Inferior parietal cortex (tissue), 1 donor: Measurements from ENCODE around the gene PLPP2.
A peak's percentile ranks its signal among the peaks of the same experiment; 100 is the strongest.

Source experiments
- DNase-seq: peaks from one replicate; pipeline ENCODE4 v3.0.0-alpha.2; 2016; ENCODE audit errors: extremely low spot score

Gene PLPP2

DNA sequence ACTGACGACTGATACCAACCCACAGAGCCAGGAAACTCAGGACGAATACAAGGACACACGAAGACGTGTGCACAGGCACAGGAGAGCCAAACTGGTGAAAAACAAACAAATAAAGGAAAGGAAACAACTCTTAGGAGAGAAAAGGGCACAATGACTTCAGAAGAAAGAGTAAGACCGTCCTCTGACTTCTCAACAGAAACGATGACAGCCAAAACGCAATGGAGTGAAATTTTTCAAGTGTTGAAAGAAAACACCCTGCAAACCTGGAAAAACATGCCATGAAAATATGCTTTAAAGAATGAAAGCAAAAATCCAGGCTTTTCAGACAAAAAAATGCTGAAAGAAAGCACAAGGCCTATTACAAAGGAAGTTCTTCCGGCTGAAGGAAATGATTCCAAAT lies 24.6 kb upstream of the PLPP2 start:
- no peak for DNase-seq

DNA sequence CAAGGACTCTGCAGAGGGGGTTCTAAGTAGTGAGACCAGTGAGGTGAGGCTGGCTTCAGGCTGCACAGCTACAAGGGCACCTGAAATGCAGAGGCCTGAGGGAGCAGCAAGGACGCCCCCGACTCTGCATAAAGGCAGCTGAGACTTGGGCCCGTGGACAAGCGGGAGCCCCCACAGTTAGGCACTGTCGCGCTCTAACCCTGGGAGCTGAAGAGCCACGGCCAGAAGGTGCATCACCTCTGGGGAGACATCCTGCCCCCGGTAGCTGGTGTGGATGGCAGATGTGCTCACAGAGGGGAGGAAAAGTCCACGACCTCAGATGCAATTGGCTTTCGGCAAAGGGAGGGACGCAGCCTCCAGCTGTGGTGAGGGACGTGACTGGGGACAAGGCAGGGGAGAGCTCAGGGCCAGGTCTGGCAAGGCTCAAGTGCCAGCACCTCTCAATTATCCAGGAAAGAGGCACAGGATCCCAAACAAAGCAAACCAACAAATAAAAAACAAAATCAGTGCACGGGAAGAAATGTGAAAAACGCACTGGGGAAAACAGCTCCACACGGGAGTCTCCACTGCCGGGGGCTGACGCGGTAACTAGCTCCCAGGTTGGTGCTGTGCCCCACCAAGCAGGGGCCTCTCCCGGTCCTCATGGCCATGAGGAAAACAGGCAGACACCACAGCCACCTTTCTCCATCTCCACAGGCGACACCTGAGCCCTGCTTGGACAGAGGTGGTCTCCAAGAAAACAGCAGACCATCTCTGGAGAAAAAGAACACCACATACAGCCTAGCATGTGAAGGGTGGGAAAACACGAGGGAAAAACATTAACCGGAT lies 23.0 kb upstream of the PLPP2 start:
- DNase-seq = no peak

DNA sequence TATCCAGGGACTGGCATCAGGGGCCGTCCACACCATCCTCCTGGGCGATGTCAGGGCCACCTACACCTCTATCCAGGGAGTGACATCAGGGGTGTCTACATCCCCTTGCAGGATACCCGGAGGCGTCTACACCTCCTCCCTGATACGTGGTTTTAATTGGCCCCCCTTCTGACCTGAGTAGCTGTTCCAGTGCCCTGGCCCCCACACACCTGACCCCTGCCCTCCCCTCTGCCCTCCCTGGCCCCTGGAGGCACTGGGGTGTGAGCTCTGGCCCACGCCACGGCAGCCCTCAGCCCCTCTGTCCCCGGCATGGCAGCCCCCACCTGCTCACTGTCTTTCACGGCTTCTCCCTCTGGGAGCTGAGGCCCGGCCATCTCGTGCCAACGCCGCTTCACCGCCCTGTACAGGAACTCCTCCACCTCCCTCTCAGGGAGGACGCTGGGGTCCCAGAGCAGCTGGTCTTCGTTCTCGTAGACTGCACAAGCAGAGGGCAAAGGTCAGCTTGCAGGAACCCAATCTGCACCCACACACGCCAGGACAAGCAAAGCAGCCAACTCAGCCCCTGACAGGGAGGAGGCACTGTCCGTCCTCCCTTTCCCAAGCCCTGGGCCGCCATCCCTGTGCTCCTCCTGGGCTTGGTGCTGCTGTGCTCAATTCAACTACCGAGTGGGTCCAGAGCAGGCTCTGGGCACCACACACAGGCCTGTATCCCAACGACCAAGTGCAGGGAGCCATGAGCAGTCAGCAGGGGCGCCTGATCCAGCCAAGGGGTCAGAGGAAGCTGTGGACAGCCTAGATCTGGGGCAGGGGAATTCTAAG lies 22.2 kb upstream of the PLPP2 start:
- no peak for DNase-seq

DNA sequence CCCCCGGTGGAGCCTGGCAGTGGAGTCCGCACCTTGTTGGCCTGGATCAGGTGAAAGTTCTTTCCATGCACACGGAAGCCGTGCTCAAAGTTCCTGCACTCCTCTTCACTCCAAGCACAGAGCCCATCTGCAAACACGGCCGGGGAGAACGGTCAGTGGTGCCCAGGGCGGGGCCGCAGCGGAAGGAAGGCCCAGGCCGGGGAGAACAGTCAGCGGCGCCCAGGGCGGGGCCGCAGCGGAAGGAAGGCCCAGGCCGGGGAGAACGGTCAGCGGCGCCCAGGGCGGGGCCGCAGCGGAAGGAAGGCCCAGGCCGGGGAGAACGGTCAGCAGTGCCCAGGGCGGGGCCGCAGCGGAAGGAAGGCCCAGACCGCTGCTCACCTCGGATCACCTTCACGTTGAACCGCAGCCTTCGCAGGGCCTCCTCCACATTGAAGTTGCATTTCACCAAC lies 20.6 kb upstream of the PLPP2 start:
- DNase-seq = no peak

DNA sequence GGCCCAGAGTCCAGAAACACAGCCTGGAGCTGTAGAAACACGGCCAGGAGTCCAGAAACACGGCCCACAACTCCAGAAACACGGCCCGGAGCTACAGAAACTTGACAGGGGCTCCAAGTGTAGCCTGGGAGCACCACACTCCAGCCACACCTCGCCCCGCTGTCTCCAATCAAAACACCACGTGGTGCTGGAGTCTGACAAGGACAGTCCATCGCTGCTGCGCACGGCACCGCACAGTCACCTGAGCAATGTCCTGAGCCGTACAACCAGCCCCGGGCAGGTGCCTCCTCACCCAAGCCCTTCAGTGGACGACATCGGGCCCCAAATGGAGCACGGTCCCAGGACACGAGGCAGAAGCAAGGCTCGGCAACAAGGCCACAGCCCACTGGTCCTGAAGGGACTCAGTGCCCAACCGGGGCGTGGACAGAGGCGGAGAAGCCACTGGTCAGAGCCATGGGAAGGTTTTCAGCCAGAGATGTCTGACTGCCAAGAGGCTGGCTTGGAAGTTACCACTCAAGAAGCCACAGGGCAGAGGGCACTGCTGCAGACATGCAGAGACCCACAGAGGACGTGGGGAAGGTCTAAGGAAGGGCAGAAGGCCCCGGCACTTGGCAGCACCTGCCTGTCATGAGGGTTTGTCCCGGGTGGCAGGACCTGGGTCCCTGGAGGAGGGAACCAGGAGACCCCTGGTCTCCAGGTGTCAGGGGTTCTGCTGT lies 19.7 kb upstream of the PLPP2 start:
- no peak for DNase-seq

DNA sequence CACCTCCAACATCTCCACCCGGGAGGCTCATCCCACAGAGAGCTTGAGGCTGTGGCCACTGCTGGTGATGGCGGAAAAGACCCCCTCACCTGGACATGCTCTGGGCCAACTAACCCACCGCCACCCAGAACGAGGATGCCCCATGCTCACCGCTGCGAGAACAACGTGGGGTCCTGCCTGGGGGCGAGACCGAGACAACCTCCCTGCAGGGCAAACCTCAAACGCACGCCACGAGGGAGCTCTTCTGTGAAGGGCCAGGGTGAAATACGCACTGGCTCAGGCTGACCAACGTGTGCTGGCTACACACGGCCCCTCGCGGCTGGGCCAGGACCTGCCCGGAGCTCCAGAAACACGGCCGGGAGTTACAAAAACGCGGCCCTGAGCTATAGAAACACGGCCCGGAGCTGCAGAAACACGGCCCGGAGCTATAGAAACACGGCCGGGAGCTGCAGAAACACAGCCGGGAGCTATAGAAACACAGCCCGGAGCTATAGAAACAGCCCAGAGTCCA lies 19.0 kb upstream of the PLPP2 start:
- no peak for DNase-seq

DNA sequence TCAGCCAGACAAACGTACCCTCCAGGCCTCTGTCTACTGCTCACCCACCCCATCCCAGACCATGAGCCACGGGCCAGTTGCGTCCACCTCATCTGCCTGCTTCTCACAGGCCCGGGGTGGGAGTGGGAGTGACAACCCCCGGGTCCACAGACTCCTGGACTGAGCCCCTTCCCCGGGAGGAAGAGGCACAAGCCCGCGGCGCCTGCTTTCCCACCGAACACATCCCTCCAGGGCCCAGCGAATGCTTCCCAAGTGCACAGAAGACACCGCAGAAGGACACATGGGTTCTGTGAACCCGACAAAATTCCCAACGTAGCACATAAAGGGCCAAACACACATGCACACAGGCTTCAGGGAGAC lies 18.0 kb upstream of the PLPP2 start:
- no peak for DNase-seq

DNA sequence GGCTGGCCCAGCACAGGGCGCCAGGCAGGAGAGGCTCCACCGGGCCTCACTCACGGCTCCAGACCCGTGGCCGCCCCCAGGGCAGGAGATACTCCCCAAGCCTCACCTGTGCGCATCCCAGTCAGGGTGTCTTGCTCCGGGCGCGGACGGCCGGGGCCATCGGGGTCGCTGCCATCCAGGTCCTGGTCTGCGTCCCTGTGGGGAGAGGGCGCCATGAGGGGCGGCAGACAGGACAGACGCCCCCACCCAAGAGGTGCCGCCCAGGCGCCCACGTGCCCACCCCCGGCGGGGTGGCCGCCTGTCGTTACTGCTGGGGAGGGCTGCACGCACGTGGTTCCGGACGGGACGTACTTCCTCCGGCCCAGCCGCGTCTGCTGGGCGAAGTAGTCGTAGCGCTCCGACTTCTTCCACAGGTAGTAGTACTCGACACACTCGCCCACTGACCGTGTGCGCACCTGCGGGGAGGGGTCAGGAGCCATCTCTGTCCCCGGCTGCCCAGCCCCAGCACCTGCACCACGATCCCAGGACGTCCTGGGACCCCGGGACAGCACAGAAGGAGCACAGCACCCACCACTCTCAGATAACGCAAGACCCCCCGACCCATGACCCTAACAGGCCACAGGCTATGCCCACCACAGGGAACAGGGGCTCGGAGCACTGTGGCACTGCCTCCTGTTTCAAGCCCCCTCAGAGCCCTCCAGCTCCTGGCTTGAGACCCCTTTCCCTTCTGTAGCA lies 17.4 kb upstream of the PLPP2 start:
- no peak for DNase-seq

DNA sequence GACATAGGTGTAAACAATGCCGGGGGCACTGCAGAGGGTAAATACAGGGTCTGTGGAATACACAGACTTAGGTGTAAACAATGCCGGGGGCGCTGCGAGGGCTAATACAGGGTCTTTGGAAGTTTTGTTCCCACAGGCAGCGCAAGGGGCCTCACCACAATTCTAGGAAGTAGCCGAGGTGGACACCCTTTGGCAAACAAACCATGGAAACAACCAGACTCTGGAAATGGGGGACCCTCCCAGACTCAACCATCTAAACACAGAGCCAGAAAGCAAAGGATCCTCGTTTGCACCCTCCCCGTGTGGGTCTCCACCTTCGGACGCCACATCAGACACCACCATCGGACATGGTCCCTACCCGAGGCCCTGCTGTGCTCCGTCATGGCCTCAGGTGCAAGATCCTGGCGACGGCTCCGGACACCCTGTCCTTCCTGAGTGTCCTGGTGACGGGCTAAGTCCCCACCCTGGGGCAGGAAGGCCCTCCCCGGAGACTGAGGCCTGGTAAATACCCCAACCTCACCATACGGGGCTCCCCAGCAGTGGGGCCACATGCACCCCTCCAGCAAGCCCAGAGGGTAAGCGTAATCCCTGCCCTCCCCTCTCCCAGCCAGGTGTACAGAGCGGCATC lies 16.7 kb upstream of the PLPP2 start:
- no peak for DNase-seq

DNA sequence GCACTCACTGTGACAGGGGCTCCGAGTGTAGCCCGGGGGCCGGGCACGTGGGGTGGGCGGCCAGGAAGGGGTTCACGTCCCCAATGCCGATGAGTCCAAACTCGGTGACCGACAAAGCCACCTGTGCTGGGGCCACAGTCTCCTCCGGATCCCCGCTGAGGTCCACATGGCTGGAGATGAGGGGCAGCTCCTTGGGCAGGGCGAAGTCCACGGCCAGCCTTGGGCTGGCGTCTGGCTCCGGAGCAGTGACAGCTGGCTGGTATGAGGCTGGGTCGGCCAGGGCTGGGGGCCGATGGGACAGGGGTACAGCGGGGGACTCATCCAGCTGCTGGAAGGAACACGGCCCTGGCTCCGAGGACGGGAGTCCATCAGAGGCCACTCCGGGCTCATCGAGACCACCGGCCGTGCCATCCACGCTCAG lies 15.9 kb upstream of the PLPP2 start:
- no peak for DNase-seq

DNA sequence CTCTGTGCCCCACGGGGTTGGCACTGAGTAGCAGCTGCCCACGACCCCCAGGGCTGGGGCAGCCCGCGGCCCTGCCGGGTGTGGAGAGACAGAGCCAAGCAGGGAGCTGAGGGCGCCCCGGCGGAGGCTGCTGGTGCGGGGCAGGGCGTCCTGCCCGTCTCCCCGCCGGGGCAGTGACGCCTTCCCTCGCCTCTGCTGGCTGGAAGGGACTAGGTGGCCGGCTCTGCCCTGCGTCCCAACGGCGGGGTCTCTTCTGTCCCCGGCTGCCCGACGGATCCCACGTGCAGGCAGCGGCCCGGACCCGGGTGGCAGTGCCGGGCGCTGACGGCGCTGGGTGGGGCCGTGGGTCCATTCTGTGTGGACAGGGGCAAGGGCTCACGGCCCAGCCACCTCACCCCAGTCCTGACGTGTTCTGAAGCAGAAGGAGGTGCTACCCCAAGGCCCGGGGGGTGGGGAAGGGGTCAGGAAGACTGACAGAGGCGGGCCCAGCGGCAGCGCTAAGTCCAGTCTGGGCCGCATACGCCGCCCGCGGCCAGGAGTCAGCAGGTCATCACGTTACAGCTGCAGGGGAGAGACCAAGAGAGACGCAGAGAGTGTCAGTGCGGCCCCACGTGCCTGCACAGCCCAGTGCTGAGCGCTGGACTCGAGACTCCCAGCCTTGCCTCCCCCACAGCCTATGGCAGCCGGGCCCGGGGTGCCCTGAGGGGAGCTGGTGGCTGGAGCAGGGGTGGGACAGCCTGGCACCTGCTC lies 15.1 kb upstream of the PLPP2 start:
- DNase-seq = no peak

DNA sequence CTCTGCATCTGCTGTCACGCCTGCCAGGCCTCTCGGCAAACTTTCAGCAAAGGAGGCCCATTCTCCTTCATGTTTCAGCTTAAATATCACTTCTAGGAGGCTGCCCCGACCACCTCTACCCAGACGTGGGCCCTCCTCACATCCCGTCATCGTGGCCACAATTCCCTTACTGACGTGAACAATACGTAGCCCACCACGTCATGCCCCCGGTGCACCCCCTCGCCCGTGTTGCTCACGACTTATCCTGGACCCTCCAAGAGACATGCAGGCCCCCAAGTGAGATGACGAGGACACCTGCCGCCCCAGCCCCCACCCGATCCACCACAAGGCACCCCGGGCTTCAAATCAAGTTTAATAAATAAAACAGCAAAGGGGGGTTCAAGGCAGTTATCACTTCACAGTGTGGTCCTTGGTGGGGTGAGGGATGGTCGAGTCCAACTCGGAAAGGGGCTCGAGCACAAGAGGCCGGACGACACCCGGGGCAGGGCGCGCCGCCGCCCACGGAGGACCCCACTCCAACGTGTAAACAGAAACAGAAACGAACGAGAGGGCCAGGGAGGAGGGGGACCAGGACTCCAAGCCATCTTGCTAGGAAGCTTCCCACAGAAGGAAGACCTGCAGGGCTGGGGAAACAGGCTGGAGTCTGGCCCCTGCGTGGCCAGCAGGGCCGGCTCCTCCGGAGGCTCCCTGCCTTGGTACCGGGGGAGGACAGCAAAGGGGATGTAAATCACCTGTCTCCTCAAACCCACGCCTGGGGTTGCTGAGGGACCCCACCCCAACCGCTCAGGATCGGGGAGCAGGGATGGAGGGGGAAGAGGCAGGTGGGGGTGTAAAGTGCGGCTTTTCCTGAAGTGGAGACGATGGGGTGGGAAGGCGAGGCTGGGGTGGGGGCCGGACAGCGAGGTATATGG lies 14.3 kb upstream of the PLPP2 start:
- DNase-seq = no peak

DNA sequence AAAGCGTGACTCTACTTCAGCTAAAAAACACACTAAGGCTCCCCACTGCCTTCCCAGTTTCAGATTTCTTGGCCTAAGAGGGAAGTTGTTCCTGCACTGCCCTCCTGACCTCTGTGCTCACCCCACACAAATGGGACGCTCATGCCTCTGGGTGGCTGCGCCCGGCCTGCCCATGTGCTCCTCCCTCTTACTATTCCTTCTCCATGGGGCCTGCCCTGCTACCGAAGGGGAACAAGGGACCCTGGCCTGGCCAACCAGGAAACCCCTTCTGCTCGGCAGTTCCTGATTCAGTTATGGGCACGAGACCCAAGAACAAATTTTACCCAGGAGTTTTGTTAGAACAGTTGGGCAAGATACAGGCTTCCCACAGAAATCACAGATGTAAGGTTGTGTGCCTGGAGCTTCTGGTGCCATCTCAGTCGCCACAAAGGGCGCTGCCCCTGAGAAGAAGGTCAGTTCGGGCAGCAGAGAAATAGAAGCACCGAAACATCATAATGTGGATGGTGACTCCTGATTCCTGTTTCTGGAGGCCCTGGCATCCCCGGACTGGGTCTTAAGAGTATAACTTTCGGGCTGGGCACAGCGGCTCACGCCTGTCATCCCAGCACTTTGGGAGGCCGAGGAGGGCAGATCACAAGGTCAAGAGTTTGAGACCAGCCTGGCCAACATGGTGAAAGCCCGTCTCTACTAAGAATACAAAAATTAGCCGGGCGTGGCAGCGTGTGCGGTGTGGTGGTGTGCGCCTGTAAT lies 5.4 kb upstream of the PLPP2 start:
- no peak for DNase-seq

DNA sequence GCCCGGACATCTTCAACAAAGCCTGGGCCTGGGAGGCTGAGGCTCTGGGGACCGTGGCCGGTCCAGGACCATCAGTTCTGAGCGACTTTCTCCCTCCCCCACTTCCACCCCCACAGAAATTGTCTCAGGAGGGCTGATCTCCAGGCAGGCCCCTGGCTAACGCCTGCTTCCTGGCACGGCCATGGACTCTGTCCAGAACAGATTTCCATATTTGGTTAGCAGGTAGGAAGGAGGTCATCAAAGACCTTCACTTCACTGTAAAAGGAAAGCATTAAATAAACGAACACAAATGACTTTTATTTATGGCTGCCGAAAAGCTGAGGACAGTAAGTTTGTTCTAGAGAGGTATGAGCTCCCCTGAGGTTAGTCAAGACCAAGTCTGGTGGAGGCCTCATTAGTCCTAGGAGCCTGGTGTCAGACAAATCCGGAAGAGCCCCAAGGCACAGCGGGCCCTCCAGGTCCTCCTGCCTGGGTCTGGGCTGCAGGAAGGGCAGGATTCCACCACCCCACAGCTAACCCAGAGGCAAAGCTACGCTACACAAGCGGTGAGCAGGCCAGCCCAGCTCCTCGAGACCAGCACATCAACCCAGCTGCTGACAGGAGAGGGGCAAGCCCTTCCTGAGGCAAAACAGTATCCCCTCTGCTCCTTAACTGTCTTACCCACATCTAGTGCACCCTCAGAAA lies 4.6 kb upstream of the PLPP2 start:
- DNase-seq = no peak

DNA sequence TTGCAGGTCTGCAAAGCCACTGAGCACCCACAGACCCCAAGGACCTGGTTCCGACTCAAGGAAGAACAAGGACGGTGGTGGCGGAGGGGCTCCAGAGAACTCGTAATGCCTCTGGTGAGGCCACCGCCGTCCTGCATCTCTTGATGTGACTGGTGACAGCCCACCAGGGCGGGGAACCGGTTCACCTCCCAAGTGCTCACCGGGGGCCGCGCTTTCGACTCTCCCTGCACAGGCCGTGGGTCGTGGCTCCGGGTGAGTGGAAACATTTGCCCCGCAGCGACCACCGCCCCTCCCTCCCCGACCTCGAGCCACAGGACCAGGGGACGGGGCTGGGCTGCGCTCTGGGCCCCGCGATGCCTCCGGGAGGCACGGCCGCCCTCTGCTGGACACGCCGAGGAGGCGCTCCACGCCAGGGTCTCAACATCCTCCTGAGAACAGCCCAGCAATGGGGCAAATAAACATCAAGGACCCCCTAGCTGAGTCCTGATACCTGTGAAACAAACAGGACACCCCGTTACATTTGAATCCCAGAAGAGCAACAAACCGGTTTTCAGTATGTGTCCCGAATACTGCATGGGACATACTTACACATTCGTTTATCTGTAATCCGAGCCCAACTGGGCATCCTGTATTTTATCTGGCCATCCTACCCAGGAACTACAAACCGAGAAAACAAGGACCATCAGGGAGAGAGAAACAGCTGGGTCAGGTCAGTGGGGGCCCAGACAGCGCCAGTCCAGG lies 3.9 kb upstream of the PLPP2 start:
- DNase-seq = peak; percentile 22

DNA sequence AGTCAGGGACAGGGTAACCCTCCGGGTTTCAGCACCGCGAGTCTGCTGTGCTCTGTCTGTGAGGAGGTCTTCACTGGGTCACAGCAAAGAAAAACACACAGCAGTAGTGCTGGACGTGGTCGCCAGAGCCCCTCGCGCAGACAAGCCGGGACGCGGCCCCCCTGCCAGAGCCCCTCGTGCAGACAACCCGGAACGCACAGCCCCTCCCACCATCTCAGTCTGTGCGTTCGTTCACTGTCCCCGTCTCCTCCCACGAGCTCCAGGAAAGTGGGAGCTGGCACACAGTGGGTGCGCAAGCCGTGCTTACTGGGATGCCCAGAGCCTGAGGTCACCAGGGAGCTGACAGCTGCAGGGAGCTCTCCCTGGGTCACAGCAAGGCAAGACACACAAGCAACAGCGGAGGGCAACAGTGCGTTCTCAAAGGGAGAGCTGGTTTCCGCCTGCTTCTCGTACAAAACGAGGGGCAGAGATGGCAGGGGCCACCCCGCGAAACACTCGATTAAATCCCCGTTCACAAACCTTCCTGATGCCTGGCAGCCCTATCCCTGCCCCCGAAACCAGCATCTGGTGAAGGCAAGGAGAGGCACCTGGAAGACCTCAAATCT lies 3.2 kb upstream of the PLPP2 start:
- no peak for DNase-seq
